Urinary bladder (tissue), 4 donors: ENCODE data around the gene OR52B6. TPM values are rescaled to one million over a fixed set of nuclear protein-coding genes. Genes with fewer than 3 reads are reported as not detected.

Source experiments
- DNase-seq: peaks from one replicate; pipeline ENCODE4 v3.0.0-alpha.2; 2015; ENCODE audit errors: extremely low spot score
- H3K27ac ChIP-seq: one replicate; pipeline ENCODE4 v1.5.1; 2013; ENCODE audit warnings: low read depth, mild to moderate bottlenecking, moderate library complexity
- H3K36me3 ChIP-seq: one replicate; pipeline ENCODE4 v1.6.1; 2013; ENCODE audit warnings: mild to moderate bottlenecking, moderate library complexity; ENCODE audit not compliant: insufficient read depth
- H3K4me1 ChIP-seq: one replicate; pipeline ENCODE4 v1.6.1; 2013; ENCODE audit warnings: mild to moderate bottlenecking, moderate library complexity; ENCODE audit not compliant: insufficient read depth
- H3K4me3 ChIP-seq: one replicate; pipeline ENCODE4 v1.5.1; 2013; ENCODE audit warnings: low read depth, low read length
- WGBS: extraction: QIAGEN DNeasy Blood & Tissue Kit; methylation state at CpG from one replicate; pipeline ENCODE4 v1.1.7; 2013; 5-methylcytosine and 5-hydroxymethylcytosine counted together
- polyA plus RNA-seq: library from polyadenylated mRNA; stranded (reverse); fragments of 200-250 nt; gene quantifications from one replicate; pipeline ENCODE4 v1.2.3, GENCODE V29; 2013
- total RNA-seq: library from RNA; depleted of rRNA; stranded (reverse); fragments of >200 nt; gene quantifications from one replicate; pipeline ENCODE4 v1.2.3, GENCODE V29; 2014
- donor health status: healthy with polysubstance abuse.
- donor health status: healthy.

OR52B6 gene
- total and polyA plus RNA-seq, 2 donors = not detected

GRCh38 chr11:5605849-5606248 is 25.2 kb downstream of the OR52B6 start:
- no peaks in the 10 kb centered on the region for H3K4me1 ChIP-seq
- no peak overlapping the region for H3K27ac ChIP-seq
- 49% methylated on average over 5 of the region's 5 CpGs for WGBS
- no peak for DNase-seq
- no peak overlapping the region for H3K4me3 ChIP-seq
- peaks cover 3% of the 10 kb centered on the region for H3K36me3 ChIP-seq

- 40% methylated on average over 6 of the region's 6 CpGs for WGBS
- Histone ChIP-seq H3K4me3 (no peak overlapping the region), H3K27ac (no peak overlapping the region)
These were observed 28.1 kb downstream of the OR52B6 start for GRCh38 chr11:5608808-5609207.

GRCh38 chr11:5610446-5610845 is 29.8 kb downstream of the OR52B6 start:
- DNase-seq = no peak
- Histone ChIP-seq H3K4me1 (no peaks in the 10 kb centered on the region), H3K27ac (no peak overlapping the region), H3K4me3 (no peak overlapping the region), H3K36me3 (peaks cover 4% of the 10 kb centered on the region)
- 89% methylated on average over 5 of the region's 5 CpGs for WGBS

More at GRCh38 chr11:5608808-5609207, 28.1 kb downstream of the OR52B6 start:
- Histone ChIP-seq H3K36me3 (peaks cover 4% of the 10 kb centered on the region), H3K4me1 (no peaks in the 10 kb centered on the region)
- DNase-seq = no peak

DNA sequence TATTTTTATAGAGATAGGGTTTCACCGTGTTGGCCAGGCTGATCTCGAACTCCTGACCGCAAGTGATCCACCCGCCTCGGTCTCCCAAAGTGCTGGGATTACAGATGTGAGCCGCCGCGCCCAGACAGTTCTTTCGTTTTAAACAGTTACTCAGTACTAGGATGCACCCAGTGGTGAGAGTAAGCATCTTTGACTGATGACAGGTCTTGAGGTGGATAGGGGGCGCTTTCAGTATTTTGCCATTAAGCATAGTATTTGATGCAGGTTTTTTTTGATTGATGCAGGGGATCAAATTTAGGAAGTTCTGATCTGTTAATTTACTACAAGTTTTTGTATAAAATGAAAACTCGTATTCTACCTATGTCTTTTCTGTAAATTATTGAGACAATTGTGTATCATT is 30.9 kb downstream of the OR52B6 start:
- no peak overlapping the region for H3K27ac ChIP-seq
- peaks cover 4% of the 10 kb centered on the region for H3K36me3 ChIP-seq
- no peaks in the 10 kb centered on the region for H3K4me1 ChIP-seq
- H3K4me3 ChIP-seq = no peak overlapping the region
- no peak for DNase-seq
- 93% methylated on average over 11 of the region's 11 CpGs for WGBS

DNA sequence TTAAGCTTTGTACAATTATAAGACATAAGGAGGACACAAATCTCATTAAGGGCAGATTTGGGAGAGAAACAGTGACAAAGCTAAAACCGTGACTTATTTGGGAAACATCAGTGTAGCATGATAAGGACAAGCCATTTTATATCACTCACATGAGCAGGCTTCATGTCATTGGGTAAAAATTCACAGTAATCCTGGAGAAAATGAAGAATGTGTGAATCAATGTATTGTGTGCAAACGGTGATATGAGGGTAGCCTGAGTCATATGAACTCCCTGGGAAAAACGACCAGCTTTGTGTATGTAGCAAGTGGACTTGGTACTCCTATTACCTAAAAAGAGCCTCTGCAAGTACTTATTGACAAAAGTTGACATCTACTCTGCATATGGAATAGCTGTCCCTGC is 38.1 kb downstream of the OR52B6 start:
- H3K36me3 ChIP-seq = no peaks in the 10 kb centered on the region
- H3K4me3 ChIP-seq = no peak overlapping the region
- WGBS = 78% methylated on average over 3 of the region's 3 CpGs
- no peaks in the 10 kb centered on the region for H3K4me1 ChIP-seq
- H3K27ac ChIP-seq = no peak overlapping the region
- DNase-seq = no peak

DNA sequence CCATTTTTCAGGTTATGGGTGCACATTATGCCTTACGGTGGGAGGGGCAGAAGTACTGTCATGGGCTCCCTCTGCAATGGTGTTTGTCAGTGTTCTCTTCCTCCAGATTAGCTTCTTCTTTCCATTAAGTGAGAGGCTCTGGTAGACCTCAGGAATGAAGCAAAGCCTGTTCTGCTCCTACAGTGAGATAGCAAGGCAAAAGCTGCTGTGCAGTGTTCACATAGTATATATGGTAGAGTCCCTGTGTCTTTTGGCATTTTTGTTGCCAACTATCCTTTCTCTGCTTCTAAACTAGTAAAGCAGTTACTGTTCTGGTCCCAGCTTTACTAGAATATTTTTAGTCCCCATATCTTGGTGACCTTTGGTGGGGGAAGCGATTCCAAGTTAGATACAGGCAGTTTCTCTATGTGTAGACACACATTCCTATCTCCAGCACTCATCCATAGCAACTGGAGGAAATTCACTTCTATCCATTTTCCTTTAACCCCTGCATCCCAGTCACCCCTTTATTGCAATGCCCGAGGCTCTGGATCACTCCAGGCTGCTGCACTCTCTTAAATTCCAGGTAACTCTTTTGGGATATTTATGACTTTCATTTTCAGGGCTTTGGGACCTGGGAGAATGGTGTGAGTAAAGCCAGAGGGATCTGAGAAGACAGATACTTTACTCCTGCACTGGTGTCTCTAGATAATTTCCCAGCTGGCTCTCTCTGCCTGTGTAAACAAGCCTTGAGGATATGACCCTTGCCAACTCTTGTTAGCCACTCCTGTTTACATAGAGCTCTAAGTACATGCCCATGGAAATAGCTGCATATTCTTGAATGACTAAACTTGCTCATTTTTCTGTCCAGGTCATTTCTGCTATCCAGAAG is 40.2 kb downstream of the OR52B6 start:
- Histone ChIP-seq H3K4me1 (no peaks in the 10 kb centered on the region), H3K27ac (no peak overlapping the region), H3K36me3 (no peaks in the 10 kb centered on the region), H3K4me3 (no peak overlapping the region)
- 15% methylated on average over 3 of the region's 3 CpGs for WGBS
- no peak for DNase-seq

DNA sequence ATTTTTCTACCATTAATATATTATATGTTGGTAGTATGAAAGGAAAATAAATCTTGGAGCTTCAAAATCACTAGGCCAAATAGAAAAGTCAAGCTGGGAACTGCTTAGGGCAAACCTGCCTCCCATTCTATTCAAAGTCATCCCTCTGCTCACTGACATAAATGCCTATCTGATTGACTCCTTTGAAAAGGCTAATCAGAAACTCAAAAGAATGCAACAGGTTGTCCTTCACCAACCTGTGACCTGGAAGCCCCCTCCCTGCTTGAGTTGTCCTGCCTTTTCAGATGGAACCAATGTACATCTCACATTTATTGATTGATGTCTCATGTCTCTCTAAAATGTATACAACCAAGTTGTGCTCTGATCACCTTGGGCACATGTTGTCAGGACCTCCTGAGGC is 40.9 kb downstream of the OR52B6 start:
- Histone ChIP-seq H3K4me1 (no peaks in the 10 kb centered on the region), H3K36me3 (no peaks in the 10 kb centered on the region), H3K4me3 (no peak overlapping the region), H3K27ac (no peak overlapping the region)
- DNase-seq = no peak

DNA sequence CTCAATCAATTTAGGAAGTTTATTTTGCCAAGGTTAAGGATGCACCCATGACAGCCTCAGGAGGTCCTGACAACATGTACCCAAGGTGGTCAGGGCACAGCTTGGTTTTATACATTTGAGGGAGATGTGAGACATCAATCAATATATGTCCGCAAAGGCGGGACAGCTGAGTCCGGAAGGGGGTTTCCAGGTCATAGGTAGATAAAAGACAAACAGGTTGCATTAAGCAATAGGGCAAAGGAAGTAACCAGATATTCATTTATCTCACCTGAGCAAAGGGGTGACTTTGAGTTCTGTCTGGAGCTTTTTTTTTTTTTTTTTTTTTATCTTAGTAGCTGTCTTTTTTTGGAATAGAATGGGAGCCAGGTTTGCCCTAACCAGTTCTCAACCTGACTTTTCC is 42.1 kb downstream of the OR52B6 start:
- Histone ChIP-seq H3K4me3 (no peak overlapping the region), H3K36me3 (no peaks in the 10 kb centered on the region), H3K27ac (no peak overlapping the region), H3K4me1 (no peaks in the 10 kb centered on the region)
- WGBS = 96% methylated on average over 3 of the region's 3 CpGs
- no peak for DNase-seq

DNA sequence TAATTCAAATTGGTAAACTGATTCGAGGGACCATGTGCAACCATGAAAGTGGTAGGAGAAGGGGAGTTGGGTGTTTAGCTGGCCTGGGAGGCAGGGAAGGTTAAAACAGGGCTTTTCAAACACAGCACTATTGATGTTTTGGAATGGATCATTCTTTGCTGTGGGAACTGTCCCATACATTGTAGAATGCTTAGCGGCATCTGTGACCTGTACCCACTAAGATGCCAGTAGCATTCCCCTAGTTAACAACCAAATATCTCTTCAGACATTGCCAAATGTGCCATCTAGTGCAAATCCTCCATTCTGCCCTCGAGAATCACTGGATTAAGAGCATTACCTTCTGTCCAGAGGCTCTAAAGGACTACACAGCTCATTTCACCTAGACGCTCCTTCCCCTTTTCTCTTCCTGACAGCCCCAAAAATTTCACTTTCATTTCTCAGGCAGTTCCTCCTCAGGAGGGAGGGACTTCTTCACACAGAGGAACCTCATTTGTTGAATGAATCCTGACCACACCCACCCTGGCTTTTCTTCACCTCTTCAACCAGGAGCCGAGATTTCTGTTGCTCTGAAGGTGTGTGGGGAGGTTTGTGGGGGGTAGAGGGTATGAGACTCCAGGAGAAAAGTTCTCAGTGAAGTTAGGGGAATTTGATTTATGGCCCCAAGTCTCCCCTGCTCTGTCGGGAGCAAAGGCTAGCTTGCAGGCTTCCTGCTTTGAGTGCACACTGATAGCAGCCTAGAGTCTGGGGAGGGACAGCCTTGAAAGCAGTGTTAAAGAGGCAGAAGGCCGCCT is 44.0 kb downstream of the OR52B6 start, which contains the start of gene TRIM34:
TRIM34 (plus strand) TSS at position 513 of the 791 bp plus-strand sequence. CDS start 7,331 bp downstream, outside the sequence.
- no peaks in the 10 kb centered on the region for H3K4me1 ChIP-seq
- 19% methylated on average over 7 of the region's 7 CpGs for WGBS
- peak within 1 kb of the TSS; percentile 63 for H3K4me3 ChIP-seq
- peak; percentile 70 for DNase-seq
- no peaks in the 10 kb centered on the region for H3K36me3 ChIP-seq
- H3K27ac ChIP-seq = peak within 1 kb of the TSS; percentile 80

DNA sequence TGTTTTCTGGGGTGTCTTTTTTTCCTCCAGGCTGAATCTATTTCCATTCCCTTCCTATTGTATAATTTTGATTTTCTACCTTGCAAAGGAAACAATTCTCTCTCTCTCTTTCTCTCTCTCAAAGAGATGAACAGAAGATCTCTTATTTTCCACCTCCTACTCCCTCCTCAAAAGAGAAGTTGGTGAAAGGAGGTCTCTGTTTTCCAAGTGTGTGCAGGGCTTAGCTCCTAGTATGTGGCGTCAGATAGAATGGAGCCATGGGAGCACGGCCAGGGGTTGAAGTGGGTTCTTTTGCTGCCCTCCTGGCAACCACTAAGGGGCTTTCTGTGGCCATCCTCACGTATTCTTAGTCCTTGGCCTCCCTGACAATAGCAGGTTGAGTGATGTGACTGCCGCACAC is 44.6 kb downstream of the OR52B6 start:
- DNase-seq = no peak
- Histone ChIP-seq H3K36me3 (no peaks in the 10 kb centered on the region), H3K27ac (peak overlapping the region; percentile 53)

GRCh38 chr11:5626196-5626595 is 45.5 kb downstream of the OR52B6 start:
- no peak overlapping the region for H3K27ac ChIP-seq
- WGBS = 79% methylated on average over 5 of the region's 5 CpGs
- no peak overlapping the region for H3K4me3 ChIP-seq
- DNase-seq = no peak
- H3K36me3 ChIP-seq = no peaks in the 10 kb centered on the region
- no peaks in the 10 kb centered on the region for H3K4me1 ChIP-seq

More for the DNA sequence above, 44.6 kb downstream of the OR52B6 start:
- WGBS = 9% methylated on average over 4 of the region's 4 CpGs
- H3K4me3 ChIP-seq = peak overlapping the region; percentile 63
- no peaks in the 10 kb centered on the region for H3K4me1 ChIP-seq

DNA sequence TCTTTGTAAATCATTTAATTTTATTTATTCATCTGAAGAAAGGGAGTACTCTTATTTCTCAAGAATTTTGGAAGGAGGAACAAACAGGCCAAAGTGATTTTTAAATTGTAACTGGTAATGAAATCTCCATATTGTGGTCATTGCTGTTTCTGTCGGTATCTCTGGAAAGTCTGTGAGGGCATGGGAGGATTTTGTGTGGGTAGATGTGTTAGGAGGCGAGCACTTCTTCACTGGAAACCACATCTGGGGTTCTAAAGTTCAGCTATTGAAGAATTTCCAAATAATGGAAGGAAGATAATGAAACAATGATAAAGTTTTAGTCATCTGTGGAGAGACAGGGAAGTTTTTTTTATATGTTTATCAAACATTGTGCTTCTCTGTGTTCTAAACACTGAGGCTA is 50.7 kb downstream of the OR52B6 start:
- DNase-seq = no peak
- Histone ChIP-seq H3K27ac (no peak overlapping the region), H3K4me1 (no peaks in the 10 kb centered on the region), H3K36me3 (peaks cover 5% of the 10 kb centered on the region), H3K4me3 (no peak overlapping the region)
- 88% methylated on average over 2 of the region's 2 CpGs for WGBS
